ENCODE data around the gene FANCC. TPM values are rescaled to one million over a fixed set of nuclear protein-coding genes. Genes with fewer than 3 reads are reported as not detected.

The FANCC gene
- total and polyA plus RNA-seq, 2 of the 8 experiments (the other 6 are each of a cell fraction or from before 2014, with no cell fraction given) = 7.8 to 15.2 TPM

GRCh38 chr9:95065224-95065623 is 252.3 kb downstream of the FANCC start:
- Histone ChIP-seq H3K9me3 (ENCODE audit: insufficient read depth in 2 of 2, low read depth in 1 of 2, low read length in 1 of 2) (no peaks in the 10 kb centered on the region), H2BK5ac (ENCODE audit: low read depth, low read length) (no peak overlapping the region), H2AK5ac (ENCODE audit: low read depth, low read length) (no peak overlapping the region), H3K18ac (ENCODE audit: extremely low read depth, low read length) (no peak overlapping the region), H3K4me3 (ENCODE audit: extremely low read depth in 1 of 4, insufficient read depth in 2 of 4, low read depth in 3 of 4, low read length in 4 of 4) (no peak overlapping the region), H3K4me2 (ENCODE audit: insufficient read depth in 1 of 2, low read depth in 2 of 2, low read length in 2 of 2) (no peak overlapping the region), H3K79me1 (ENCODE audit: low read depth, low read length) (no peaks in the 10 kb centered on the region), H3K4me1 (replicated peaks in 1 of 4; ENCODE audit: control insufficient read depth in 3 of 4, insufficient read depth in 4 of 4, low read length in 3 of 4) (peaks cover 0 to 8% (median 1%) of the 10 kb centered on the region in 4 experiments; a peak in 3 of 7 replicates), H3K56ac (replicated peaks; ENCODE audit: insufficient read length, low read depth, low read length) (no peak overlapping the region), H3K4ac (replicated peaks; ENCODE audit: insufficient read length, low read depth, low read length) (no peak overlapping the region), H2AFZ (ENCODE audit: low read length) (no peak overlapping the region), H4K20me1 (replicated peaks in 1 of 2; ENCODE audit: control insufficient read depth in 1 of 2, insufficient read depth in 2 of 2, low read length in 2 of 2) (peaks cover 0 to 2% of the 10 kb centered on the region in 2 experiments), H2BK120ac (replicated peaks; ENCODE audit: low read depth, low read length) (no peak overlapping the region), H3K9ac (replicated peaks in 1 of 4; ENCODE audit: extremely low read depth in 1 of 4, low read depth in 3 of 4, low read length in 3 of 4) (no peak overlapping the region), H3K36me3 (ENCODE audit: control insufficient read depth in 2 of 4, insufficient read depth in 4 of 4, low read length in 3 of 4) (no peaks in the 10 kb centered on the region), H4K91ac (replicated peaks; ENCODE audit: insufficient read length, low read length) (no peak overlapping the region), H3K27ac (ENCODE audit: low read depth, low read length) (no peak overlapping the region), H3K14ac (ENCODE audit: insufficient read length) (no peak overlapping the region), H3K23ac (ENCODE audit: insufficient read length) (no peak overlapping the region), H3K79me2 (ENCODE audit: control insufficient read depth in 1 of 2, insufficient read depth in 2 of 2, low read length in 2 of 2) (no peaks in the 10 kb centered on the region), H2BK20ac (ENCODE audit: low read length) (no peak overlapping the region), H4K5ac (ENCODE audit: insufficient read length, low read depth, low read length) (no peak overlapping the region), H2BK15ac (ENCODE audit: low read length) (no peak overlapping the region), H2BK12ac (ENCODE audit: low read depth, low read length) (no peak overlapping the region), H3K27me3 (replicated peaks in 1 of 4; ENCODE audit: control insufficient read depth in 3 of 4, extremely low read depth in 1 of 4, insufficient read depth in 3 of 4, low read length in 3 of 4) (no peaks in the 10 kb centered on the region), H3K23me2 (ENCODE audit: low read depth, low read length) (no peaks in the 10 kb centered on the region), H4K8ac (ENCODE audit: extremely low read depth, insufficient read depth, low read length) (no peak overlapping the region)
- no peak for FAIRE-seq
- CTCF ChIA-PET (ENCODE audit: partially characterized antibody) = interaction anchor here (0.6 to 1.8 kb wide), 5 partner anchors 12 to 63 kb away, joined by 3 to 5 read pairs (median 3); no protein-coding TSS in a partner anchor
- WGBS, 2 experiments (ENCODE audit: extremely low coverage in 1 of 2, insufficient coverage in 1 of 2, insufficient read length in 1 of 2, insufficient replicate concordance in 2 of 2, low coverage in 1 of 2, low lambda C conversion rate in 2 of 2, missing lambda C conversion rate in 1 of 2) = 86% methylated on average over 11 of the region's 11 CpGs; no CpG with 5 or more reads in 1 of the 2 experiments
- POLR2A ChIA-PET (ENCODE audit: partially characterized antibody) = no interaction called here
- DNase-seq (ENCODE audit: low read depth in 1 of 2, low spot score in 2 of 2) = no peak
- TF ChIP-seq CBX8 (IDR thresholded peaks at IDR 0.05; ENCODE audit: borderline replicate concordance, low read depth, low read length) = no peak
- no peak for TF ChIP-seq CHD2 (IDR thresholded peaks at IDR 0.05; ENCODE audit: low read length)
- no peak for TF ChIP-seq PHF8 (conservative IDR thresholded peaks at IDR 0.05; ENCODE audit: low read depth, low read length)
- TF ChIP-seq POLR2AphosphoS5 (IDR thresholded peaks at IDR 0.05; ENCODE audit: low read depth, low read length) = no peak
- TF ChIP-seq POLR2A (IDR thresholded peaks at IDR 0.05; ENCODE audit: control extremely low read depth in 1 of 2, low read depth in 2 of 2, low read length in 2 of 2) = no peak
- TF ChIP-seq SUZ12 (IDR thresholded peaks at IDR 0.05; ENCODE audit: low read length) = no peak
- no peak for TF ChIP-seq KDM4A (IDR thresholded peaks at IDR 0.05; ENCODE audit: low read depth, low read length, severe bottlenecking)
- no peak for TF ChIP-seq ATF2 (IDR thresholded peaks at IDR 0.05; ENCODE audit: low read length)
- no peak for TF ChIP-seq HDAC6 (IDR thresholded peaks at IDR 0.05; ENCODE audit: low read depth, low read length)
